ENCODE data around the gene AQP7. TPM values are rescaled to one million over a fixed set of nuclear protein-coding genes. Genes with fewer than 3 reads are reported as not detected.
"Not testable (repeated sequence)": the region's sequence is repeated elsewhere in the genome, so short reads cannot be mapped to it uniquely, and the experiment has no call there.

AQP7 gene
- total RNA-seq, 1 experiment from 2014 or later: not detected

GRCh38 chr9:33372900-33373299, 29.5 kb downstream of the AQP7 start:
- no TSS peak for BruUV-seq (replicated peaks)
- no peak overlapping the region for H3K4me3 ChIP-seq (ENCODE audit: low read length)
- ChIA-PET CTCF (interaction anchor here (2.7 kb wide), 1 partner anchor 94 kb away, joined by 12 read pairs; no protein-coding TSS in a partner anchor), POLR2A (ENCODE audit: unreplicated experiment) (no interaction called here)
- TF ChIP-seq EZH2phosphoT487 (IDR thresholded peaks at IDR 0.05; ENCODE audit: borderline replicate concordance, low read length) (no peak), EZH2 (IDR thresholded peaks at IDR 0.05; ENCODE audit: low read length, unreplicated experiment) (no peak)
- TF ChIP-seq, protein P1, sequence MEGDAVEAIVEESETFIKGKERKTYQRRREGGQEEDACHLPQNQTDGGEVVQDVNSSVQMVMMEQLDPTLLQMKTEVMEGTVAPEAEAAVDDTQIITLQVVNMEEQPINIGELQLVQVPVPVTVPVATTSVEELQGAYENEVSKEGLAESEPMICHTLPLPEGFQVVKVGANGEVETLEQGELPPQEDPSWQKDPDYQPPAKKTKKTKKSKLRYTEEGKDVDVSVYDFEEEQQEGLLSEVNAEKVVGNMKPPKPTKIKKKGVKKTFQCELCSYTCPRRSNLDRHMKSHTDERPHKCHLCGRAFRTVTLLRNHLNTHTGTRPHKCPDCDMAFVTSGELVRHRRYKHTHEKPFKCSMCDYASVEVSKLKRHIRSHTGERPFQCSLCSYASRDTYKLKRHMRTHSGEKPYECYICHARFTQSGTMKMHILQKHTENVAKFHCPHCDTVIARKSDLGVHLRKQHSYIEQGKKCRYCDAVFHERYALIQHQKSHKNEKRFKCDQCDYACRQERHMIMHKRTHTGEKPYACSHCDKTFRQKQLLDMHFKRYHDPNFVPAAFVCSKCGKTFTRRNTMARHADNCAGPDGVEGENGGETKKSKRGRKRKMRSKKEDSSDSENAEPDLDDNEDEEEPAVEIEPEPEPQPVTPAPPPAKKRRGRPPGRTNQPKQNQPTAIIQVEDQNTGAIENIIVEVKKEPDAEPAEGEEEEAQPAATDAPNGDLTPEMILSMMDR (conservative IDR thresholded peaks at IDR 0.05; ENCODE audit: low read depth, low read length): no peak
- no peak for ATAC-seq
- no peaks in the 10 kb centered on the region for H3K79me2 ChIP-seq (ENCODE audit: low read length)
- no peaks in the 10 kb centered on the region for H3K9me2 ChIP-seq (replicated peaks; ENCODE audit: low read length)
- H3K4me1 ChIP-seq (ENCODE audit: insufficient read depth, low read length): peaks cover 9% of the 10 kb centered on the region; the same call in 1 of the 2 replicates
- no peak overlapping the region for H2AFZ ChIP-seq (ENCODE audit: low read length)
- no peaks in the 10 kb centered on the region for H3F3A ChIP-seq (ENCODE audit: low read length, unreplicated experiment)
- H3K4me2 ChIP-seq (ENCODE audit: low read length): no peak overlapping the region
- H3K36me3 ChIP-seq (ENCODE audit: low read depth, low read length): peaks cover 4% of the 10 kb centered on the region; the same call in 1 of the 2 replicates
- H3K9ac ChIP-seq (ENCODE audit: low read length): no peak overlapping the region
- no peak for DNase-seq
- H3K27ac ChIP-seq (ENCODE audit: low read length): no peak overlapping the region
- intact Hi-C loops (cut with micrococcal nuclease): no loop called here
- no peaks in the 10 kb centered on the region for H4K20me1 ChIP-seq (ENCODE audit: low read length)
- H3K9me3 ChIP-seq (ENCODE audit: low read length): no peaks in the 10 kb centered on the region
- H3K27me3 ChIP-seq (ENCODE audit: low read length): no peaks in the 10 kb centered on the region

DNA sequence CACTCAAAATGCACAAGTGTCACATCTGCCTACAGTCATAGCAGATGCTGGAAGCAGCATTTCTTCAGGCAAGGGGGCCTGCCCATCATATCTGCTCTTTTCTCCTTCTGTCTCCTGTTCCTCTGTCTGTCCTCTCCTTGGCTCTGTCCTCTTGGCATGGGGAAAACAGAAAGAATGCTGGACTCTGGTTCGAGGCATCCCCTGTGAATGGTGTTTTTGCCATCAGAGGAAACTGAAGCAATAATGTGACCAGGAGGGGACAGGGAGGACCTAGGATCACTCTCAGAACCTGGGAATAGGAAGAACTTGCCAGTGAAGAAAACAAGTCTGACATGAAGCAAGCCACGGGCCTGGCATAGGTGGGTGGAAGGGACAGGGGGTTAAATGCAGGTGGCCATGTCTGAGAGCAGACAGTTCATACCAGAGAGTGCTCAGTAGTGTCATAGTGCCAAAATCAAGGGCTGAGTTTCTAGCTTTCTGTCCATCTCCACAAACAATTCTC, 35.3 kb downstream of the AQP7 start:
- TF ChIP-seq, protein P1 (conservative IDR thresholded peaks at IDR 0.05; ENCODE audit: low read depth, low read length): no peak
- TF ChIP-seq EZH2 (IDR thresholded peaks at IDR 0.05; ENCODE audit: low read length, unreplicated experiment) (no peak), EZH2phosphoT487 (IDR thresholded peaks at IDR 0.05; ENCODE audit: borderline replicate concordance, low read length) (no peak)
- Histone ChIP-seq H2AFZ (ENCODE audit: low read length) (no peak overlapping the region), H3K27ac (ENCODE audit: low read length) (no peak overlapping the region), H3F3A (ENCODE audit: low read length, unreplicated experiment) (no peaks in the 10 kb centered on the region), H3K4me3 (ENCODE audit: low read length) (no peak overlapping the region), H3K79me2 (ENCODE audit: low read length) (no peaks in the 10 kb centered on the region), H3K9ac (ENCODE audit: low read length) (no peak overlapping the region), H3K9me2 (replicated peaks; ENCODE audit: low read length) (no peaks in the 10 kb centered on the region), H3K27me3 (ENCODE audit: low read length) (no peaks in the 10 kb centered on the region), H3K9me3 (ENCODE audit: low read length) (no peaks in the 10 kb centered on the region), H4K20me1 (ENCODE audit: low read length) (no peaks in the 10 kb centered on the region), H3K4me1 (ENCODE audit: insufficient read depth, low read length) (no peaks in the 10 kb centered on the region), H3K36me3 (ENCODE audit: low read depth, low read length) (peaks cover 4% of the 10 kb centered on the region; the same call in 1 of the 2 replicates), H3K4me2 (ENCODE audit: low read length) (no peak overlapping the region)
- DNase-seq: no peak
- intact Hi-C loops (cut with micrococcal nuclease): no loop called here
- no TSS peak for BruUV-seq (replicated peaks)
- POLR2A ChIA-PET (ENCODE audit: unreplicated experiment): no interaction called here
- CTCF ChIA-PET: no interaction called here
- ATAC-seq: no peak

GRCh38 chr9:33364814-33365213, 37.6 kb downstream of the AQP7 start:
- H3K4me3 ChIP-seq (ENCODE audit: low read length); POLR2A ChIA-PET (ENCODE audit: unreplicated experiment); H3K27ac ChIP-seq (ENCODE audit: low read length); H3K9me3 ChIP-seq (ENCODE audit: low read length); H3K9me2 ChIP-seq (replicated peaks; ENCODE audit: low read length); H3K79me2 ChIP-seq (ENCODE audit: low read length); H3F3A ChIP-seq (ENCODE audit: low read length, unreplicated experiment); H3K36me3 ChIP-seq (ENCODE audit: low read depth, low read length); H3K27me3 ChIP-seq (ENCODE audit: low read length); ATAC-seq; H3K4me2 ChIP-seq (ENCODE audit: low read length); intact Hi-C loops (cut with micrococcal nuclease); H3K4me1 ChIP-seq (ENCODE audit: insufficient read depth, low read length); CTCF ChIA-PET; BruUV-seq (replicated peaks); H2AFZ ChIP-seq (ENCODE audit: low read length); H4K20me1 ChIP-seq (ENCODE audit: low read length); H3K9ac ChIP-seq (ENCODE audit: low read length); DNase-seq: not testable (repeated sequence)
